SW480 (cell line): Measurements from ENCODE around the gene CDH18.

Experiments
- DNase-seq: peaks from one replicate; pipeline ENCODE4 v3.0.0-alpha.2; 2016; ENCODE audit warnings: low spot score

The CDH18 gene

GRCh38 chr5:19584131-19584530, 403.9 kb downstream of the CDH18 start:
- DNase-seq: no peak

- no peak for DNase-seq
Measured at GRCh38 chr5:19577882-19578281, 410.1 kb downstream of the CDH18 start.

- no peak for DNase-seq
Measured at GRCh38 chr5:19568004-19568403, 420.0 kb downstream of the CDH18 start.

GRCh38 chr5:19565466-19565865, 422.5 kb downstream of the CDH18 start:
- no peak for DNase-seq

- no peak for DNase-seq
Measured at GRCh38 chr5:19564036-19564435, 424.0 kb downstream of the CDH18 start.

- DNase-seq: no peak
Measured at GRCh38 chr5:19555876-19556275, 432.1 kb downstream of the CDH18 start.

GRCh38 chr5:19555436-19555835, 432.6 kb downstream of the CDH18 start:
- no peak for DNase-seq

GRCh38 chr5:19554524-19554923, 433.5 kb downstream of the CDH18 start:
- DNase-seq: no peak

- no peak for DNase-seq
Measured at GRCh38 chr5:19547640-19548039, 440.4 kb downstream of the CDH18 start.

- no peak for DNase-seq
Measured at GRCh38 chr5:19546521-19546920, 441.5 kb downstream of the CDH18 start.

- DNase-seq: no peak
Measured at GRCh38 chr5:19538607-19539006, 449.4 kb downstream of the CDH18 start.

GRCh38 chr5:19536387-19536786, 451.6 kb downstream of the CDH18 start:
- DNase-seq: no peak

- no peak for DNase-seq
Measured at GRCh38 chr5:19534751-19535150, 453.2 kb downstream of the CDH18 start.

- no peak for DNase-seq
Measured at GRCh38 chr5:19532936-19533335, 455.1 kb downstream of the CDH18 start.

GRCh38 chr5:19531374-19531952, 456.5 kb downstream of the CDH18 start:
- DNase-seq: peak; percentile 95

- DNase-seq: no peak
Measured at GRCh38 chr5:19519448-19519847, 468.6 kb downstream of the CDH18 start.

GRCh38 chr5:19498852-19499251, 489.1 kb downstream of the CDH18 start:
- no peak for DNase-seq

GRCh38 chr5:19497229-19497815, 490.7 kb downstream of the CDH18 start:
- DNase-seq: no peak

- DNase-seq: no peak
Measured at GRCh38 chr5:19496056-19496455, 491.9 kb downstream of the CDH18 start.

- no peak for DNase-seq
Measured at GRCh38 chr5:19492861-19493260, 495.1 kb downstream of the CDH18 start.

GRCh38 chr5:19488786-19489185, 499.2 kb downstream of the CDH18 start:
- DNase-seq: no peak

GRCh38 chr5:19487480-19487879, 500.5 kb downstream of the CDH18 start:
- no peak for DNase-seq

GRCh38 chr5:19479562-19479961, 508.4 kb downstream of the CDH18 start:
- DNase-seq: no peak

GRCh38 chr5:19462019-19462418, 526.0 kb downstream of the CDH18 start:
- DNase-seq: no peak
